Spleen (tissue), 11 donors: ENCODE measurements around the gene ACSL5. TPM values are rescaled to one million over a fixed set of nuclear protein-coding genes. Genes with fewer than 3 reads are reported as not detected.
A peak's percentile ranks its signal among the peaks of the same experiment; 100 is the strongest.

Experiments
- DNase-seq: peaks from one replicate; pipeline ENCODE4 v3.0.0-alpha.2; 2020
- H3K27ac ChIP-seq, 8 donors: fragments of 200-600 bp; sonication (generic) in 7 of 8; 1 replicate in 4 of 8; 2 replicates in 4 of 8; pipeline versions ENCODE4 v1.5.0 to v1.8.0; 2016 to 2021; ENCODE audit warnings: inconsistent platforms in 4 of 8, mild to moderate bottlenecking in 4 of 8, moderate library complexity in 1 of 8
- H3K27me3 ChIP-seq, 7 donors: fragments of 200-600 bp; sonication (generic) in 6 of 7; replicated peaks in 1 of 7; 1 replicate in 4 of 7; 2 replicates in 3 of 7; pipeline versions ENCODE4 v1.5.0 to v1.8.0; 2016 to 2021; ENCODE audit warnings: inconsistent platforms in 3 of 7, mild to moderate bottlenecking in 1 of 7
- H3K36me3 ChIP-seq, 6 donors: fragments of 200-600 bp; sonication (generic) in 5 of 6; 1 replicate in 4 of 6; 2 replicates in 2 of 6; pipeline versions ENCODE4 v1.5.0 to v1.8.0; 2016 to 2021; ENCODE audit warnings: inconsistent platforms in 2 of 6
- H3K4me1 ChIP-seq, 6 donors: fragments of 200-600 bp; sonication (generic) in 5 of 6; 1 replicate in 3 of 6; 2 replicates in 3 of 6; pipeline versions ENCODE4 v1.5.0 to v1.8.0; 2016 to 2021; ENCODE audit warnings: inconsistent platforms in 3 of 6
- H3K4me3 ChIP-seq, 8 donors: fragments of 200-600 bp; sonication (generic) in 7 of 8; 1 replicate in 4 of 8; 2 replicates in 4 of 8; pipeline versions ENCODE4 v1.5.0 to v1.8.0; 2016 to 2021; ENCODE audit warnings: inconsistent platforms in 4 of 8, mild to moderate bottlenecking in 4 of 8, moderate library complexity in 2 of 8
- H3K9me3 ChIP-seq, 8 donors: fragments of 200-600 bp; sonication (generic) in 7 of 8; 1 replicate in 4 of 8; 2 replicates in 4 of 8; pipeline versions ENCODE4 v1.5.0 to v1.8.0; 2016 to 2021; ENCODE audit warnings: inconsistent platforms in 4 of 8
- POLR2A ChIP-seq, 3 donors: fragments of 450-650 bp; IDR thresholded peaks; one replicate each; pipeline ENCODE4 v1.5.1; 2017; ENCODE audit warnings: antibody characterized with exemption in 3 of 3, mild to moderate bottlenecking in 1 of 3
- POLR2AphosphoS5 ChIP-seq, 3 donors: sonication (generic); formaldehyde crosslinking; IDR thresholded peaks; one replicate each; pipeline ENCODE4 v1.5.1; 2017; ENCODE audit warnings: antibody characterized with exemption in 3 of 3
- WGBS, 5 donors: extraction: QIAGEN DNeasy Blood & Tissue Kit in 3 of 5; methylation state at CpG; one replicate each; pipeline versions ENCODE4 v1.1.5 to v1.1.7; 2013 to 2018; 5-methylcytosine and 5-hydroxymethylcytosine counted together
- intact Hi-C: fragments of 100-400 bp; cut with DNase I; formaldehyde crosslinking; loops from one replicate; pipeline ENCODE4 v1.15.0; 2023; ENCODE audit warnings: low total_unique reads
- polyA plus RNA-seq, 3 donors: library from polyadenylated mRNA; stranded (reverse); fragments of 200-250 nt; gene quantifications; one replicate each; pipeline ENCODE4 v1.2.1, GENCODE V29; 2013
- total RNA-seq, 7 donors: library from RNA; depleted of rRNA in 3 of 7; stranded (reverse); fragments of >200 nt in 3 of 7; fragmentation: NEBNext Ultra II Directional in 4 of 7; extraction: Animal tissue kit (Norgen Biotek cat#: 25700) in 4 of 7; gene quantifications; one replicate each; pipeline versions ENCODE4 v1.1.0 to v1.2.1, GENCODE V29; 2016 to 2021
- TF ChIP-seq, protein P1 (sequence below), 11 experiments: fragments of 200-600 bp in 7 of 11; fragments of 450-650 bp in 4 of 11; sonication (generic) in 4 of 11; IDR thresholded peaks in 8 of 11; conservative IDR thresholded peaks in 3 of 11; 1 replicate in 7 of 11; 2 replicates in 4 of 11; pipeline versions ENCODE4 v1.4.0 to v1.8.0; 2016 to 2021; ENCODE audit warnings: antibody characterized with exemption in 11 of 11, inconsistent platforms in 4 of 11, mild to moderate bottlenecking in 1 of 11
- donor health status: healthy with polysubstance abuse.
- donor health status: DM: no; HTN: no; CAD: no; lungs with moderate emphysema.
- donor health status: DM: no; HTN: no; CAD: no.
- donor health status: Bipolar disorder and iron deficiency.
- donor health status: healthy.
- donor health status: DM: no; HTN: no; CAD: no.
- donor health status: DM: yes; HTN: yes; CAD: no.

The ACSL5 gene
- total and polyA plus RNA-seq, 10 donors = 18.6 to 49.4 (median 42.8) TPM

DNA sequence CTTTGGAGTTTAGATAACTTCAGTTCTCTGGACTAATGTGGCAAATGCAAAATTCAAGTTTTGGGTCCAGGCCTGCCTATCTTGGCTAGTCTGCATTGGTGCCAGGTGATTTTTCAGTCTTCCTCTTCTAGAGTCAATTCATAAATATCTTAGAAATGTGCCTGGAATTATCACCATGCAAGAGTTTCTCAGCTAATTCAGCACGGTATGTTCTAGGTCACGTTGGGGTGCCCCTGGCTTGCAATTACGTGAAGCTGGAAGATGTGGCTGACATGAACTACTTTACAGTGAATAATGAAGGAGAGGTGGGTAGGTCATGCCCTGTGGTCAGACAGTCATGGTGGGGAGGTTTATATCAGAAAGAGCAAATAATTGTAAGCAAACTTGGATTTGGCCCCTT is 47.8 kb downstream of the ACSL5 start:
- 97 to 100% (median 98%) methylated on average over 3 of the region's 3 CpGs for WGBS, 5 donors
- no peaks in the 10 kb centered on the region for H3K9me3 ChIP-seq
- H3K4me3 ChIP-seq = no peak overlapping the region
- peaks cover 0 to 5% (median 0%) of the 10 kb centered on the region in 6 donors for H3K4me1 ChIP-seq
- no peak for DNase-seq
- TF ChIP-seq POLR2A (IDR thresholded peaks at IDR 0.05) (no peak), POLR2AphosphoS5 (IDR thresholded peaks at IDR 0.05) (no peak)
- TF ChIP-seq, protein P1, sequence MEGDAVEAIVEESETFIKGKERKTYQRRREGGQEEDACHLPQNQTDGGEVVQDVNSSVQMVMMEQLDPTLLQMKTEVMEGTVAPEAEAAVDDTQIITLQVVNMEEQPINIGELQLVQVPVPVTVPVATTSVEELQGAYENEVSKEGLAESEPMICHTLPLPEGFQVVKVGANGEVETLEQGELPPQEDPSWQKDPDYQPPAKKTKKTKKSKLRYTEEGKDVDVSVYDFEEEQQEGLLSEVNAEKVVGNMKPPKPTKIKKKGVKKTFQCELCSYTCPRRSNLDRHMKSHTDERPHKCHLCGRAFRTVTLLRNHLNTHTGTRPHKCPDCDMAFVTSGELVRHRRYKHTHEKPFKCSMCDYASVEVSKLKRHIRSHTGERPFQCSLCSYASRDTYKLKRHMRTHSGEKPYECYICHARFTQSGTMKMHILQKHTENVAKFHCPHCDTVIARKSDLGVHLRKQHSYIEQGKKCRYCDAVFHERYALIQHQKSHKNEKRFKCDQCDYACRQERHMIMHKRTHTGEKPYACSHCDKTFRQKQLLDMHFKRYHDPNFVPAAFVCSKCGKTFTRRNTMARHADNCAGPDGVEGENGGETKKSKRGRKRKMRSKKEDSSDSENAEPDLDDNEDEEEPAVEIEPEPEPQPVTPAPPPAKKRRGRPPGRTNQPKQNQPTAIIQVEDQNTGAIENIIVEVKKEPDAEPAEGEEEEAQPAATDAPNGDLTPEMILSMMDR (IDR thresholded peaks at IDR 0.05 in 8 of 11, conservative IDR thresholded peaks at IDR 0.05 in 3 of 11) = no peak
- no peaks in the 10 kb centered on the region for H3K27me3 ChIP-seq
- H3K27ac ChIP-seq = no peak overlapping the region
- intact Hi-C loops = no loop called here
- H3K36me3 ChIP-seq = peaks cover 3 to 99% (median 78%) of the 10 kb centered on the region in 6 donors

DNA sequence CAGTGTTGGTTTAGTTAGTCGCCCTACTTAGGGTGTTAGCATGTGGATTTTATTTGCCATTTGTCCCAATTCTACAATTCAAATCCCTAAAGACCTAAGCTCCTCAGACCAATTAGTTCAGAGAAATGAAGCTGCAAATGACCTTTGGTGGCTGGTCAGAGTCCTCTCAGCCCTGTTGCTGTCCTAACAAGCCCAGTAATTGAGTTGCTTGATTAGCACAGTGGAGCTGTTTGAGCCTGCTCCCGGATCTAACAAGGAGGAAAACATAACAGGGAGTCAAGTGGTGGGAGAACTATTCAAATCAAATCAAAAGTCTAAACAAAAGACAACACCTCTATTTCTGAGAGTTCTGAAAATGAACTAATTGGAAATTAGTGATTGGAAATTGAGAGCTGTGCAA is 50.7 kb downstream of the ACSL5 start:
- H3K36me3 ChIP-seq = peaks cover 3 to 99% (median 86%) of the 10 kb centered on the region in 6 donors
- DNase-seq = no peak
- TF ChIP-seq, protein P1 (IDR thresholded peaks at IDR 0.05 in 8 of 11, conservative IDR thresholded peaks at IDR 0.05 in 3 of 11) = no peak
- no peak for TF ChIP-seq POLR2AphosphoS5 (IDR thresholded peaks at IDR 0.05)
- no peak for TF ChIP-seq POLR2A (IDR thresholded peaks at IDR 0.05)
- H3K27me3 ChIP-seq = no peaks in the 10 kb centered on the region
- peaks cover 0 to 5% (median 0%) of the 10 kb centered on the region in 6 donors for H3K4me1 ChIP-seq
- no peaks in the 10 kb centered on the region for H3K9me3 ChIP-seq
- WGBS, 5 donors = 83 to 96% (median 91%) methylated on average over 2 of the region's 2 CpGs
- intact Hi-C loops = no loop called here
- H3K4me3 ChIP-seq = no peak overlapping the region
- no peak overlapping the region for H3K27ac ChIP-seq

DNA sequence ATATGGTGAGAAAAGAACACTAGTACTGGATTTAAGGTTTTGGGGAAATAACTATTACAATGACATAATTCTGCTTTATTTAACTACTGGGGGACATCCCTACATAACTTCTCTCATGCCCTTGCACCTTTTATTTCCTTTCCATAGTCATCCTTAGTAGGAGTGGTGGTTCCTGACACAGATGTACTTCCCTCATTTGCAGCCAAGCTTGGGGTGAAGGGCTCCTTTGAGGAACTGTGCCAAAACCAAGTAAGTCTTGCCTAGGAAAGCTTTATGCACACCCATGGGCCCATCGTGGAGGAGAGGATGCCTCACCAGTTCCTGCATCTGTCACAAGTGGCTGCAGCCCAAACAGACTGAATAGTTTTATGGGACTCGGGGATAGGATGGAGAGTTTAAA is 52.2 kb downstream of the ACSL5 start:
- peaks cover 3 to 99% (median 92%) of the 10 kb centered on the region in 6 donors for H3K36me3 ChIP-seq
- no peaks in the 10 kb centered on the region for H3K9me3 ChIP-seq

DNA sequence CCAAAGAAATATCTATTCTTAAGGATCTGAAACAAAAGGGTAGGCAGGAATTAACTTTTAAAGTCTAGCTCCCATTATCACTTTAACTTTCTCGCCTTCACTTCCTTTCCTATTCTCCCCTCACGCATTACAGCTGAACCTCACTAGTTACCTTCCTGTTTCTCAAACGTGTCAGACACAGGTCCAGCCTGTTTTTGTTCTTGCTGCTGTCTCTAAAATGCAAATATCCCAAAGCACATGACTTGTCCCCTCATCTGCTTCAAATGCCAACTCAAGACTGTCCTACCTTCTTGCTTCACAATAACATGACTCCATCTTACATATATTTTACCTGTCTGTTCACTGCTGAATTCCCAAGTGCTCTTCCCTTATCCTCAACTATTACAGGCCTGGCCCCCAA is 55.2 kb downstream of the ACSL5 start:
- peak overlapping the region in 3 of 8 donors; percentile 9 to 47 (median 16) for H3K27ac ChIP-seq

More for the DNA sequence above, 52.2 kb downstream of the ACSL5 start:
- Histone ChIP-seq H3K4me3 (no peak overlapping the region), H3K27ac (no peak overlapping the region), H3K27me3 (no peaks in the 10 kb centered on the region), H3K4me1 (no peaks in the 10 kb centered on the region)
- TF ChIP-seq POLR2A (IDR thresholded peaks at IDR 0.05) = no peak
- TF ChIP-seq, protein P1 (IDR thresholded peaks at IDR 0.05 in 8 of 11, conservative IDR thresholded peaks at IDR 0.05 in 3 of 11) = no peak
- TF ChIP-seq POLR2AphosphoS5 (IDR thresholded peaks at IDR 0.05) = no peak
- intact Hi-C loops = no loop called here
- no peak for DNase-seq
- WGBS, 5 donors = 65 to 73% (median 70%) methylated on average over 2 of the region's 2 CpGs

More for the DNA sequence above, 55.2 kb downstream of the ACSL5 start:
- Histone ChIP-seq H3K27me3 (no peaks in the 10 kb centered on the region), H3K9me3 (no peaks in the 10 kb centered on the region), H3K36me3 (peaks cover 0 to 100% (median 94%) of the 10 kb centered on the region in 6 donors), H3K4me3 (no peak overlapping the region), H3K4me1 (no peaks in the 10 kb centered on the region)
- intact Hi-C loops = no loop called here
- TF ChIP-seq, protein P1 (IDR thresholded peaks at IDR 0.05 in 8 of 11, conservative IDR thresholded peaks at IDR 0.05 in 3 of 11) = no peak
- TF ChIP-seq POLR2A (IDR thresholded peaks at IDR 0.05) = no peak
- no peak for TF ChIP-seq POLR2AphosphoS5 (IDR thresholded peaks at IDR 0.05)
- DNase-seq = no peak
- WGBS, 5 donors = 46 to 59% (median 52%) methylated on average over 3 of the region's 3 CpGs
